HuH-7 (cell line): ENCODE results near the gene CD68.
A peak's percentile ranks its signal among the peaks of the same experiment; 100 is the strongest.
"Not testable (repeated sequence)": the region's sequence is repeated elsewhere in the genome, so short reads cannot be mapped to it uniquely, and the experiment has no call there.

Experiments used
- DNase-seq: peaks from one replicate; pipeline ENCODE4 v3.0.0; 2011; ENCODE audit warnings: low spot score

The CD68 gene

GRCh38 chr17:7613769-7614424 lies 34.5 kb downstream of the CD68 start:
- DNase-seq, result no peak

- peak; percentile 94 for DNase-seq
Observed at GRCh38 chr17:7614425-7615264, 35.2 kb downstream of the CD68 start, which contains the start of gene FXR2. Gene FXR2 (minus strand): TSS chr17:7614897. CDS start chr17:7614532, 365 bp downstream.

GRCh38 chr17:7615265-7615747 lies 35.9 kb downstream of the CD68 start:
- DNase-seq, result no peak

- DNase-seq, result no peak
Observed at GRCh38 chr17:7618608-7619007, 39.2 kb downstream of the CD68 start.

- DNase-seq, result no peak
Observed at GRCh38 chr17:7620835-7621234, 41.4 kb downstream of the CD68 start.

- DNase-seq, result no peak
Observed at GRCh38 chr17:7623661-7624060, 44.2 kb downstream of the CD68 start.

GRCh38 chr17:7625749-7626148 lies 46.3 kb downstream of the CD68 start:
- not testable (repeated sequence) for DNase-seq

- no peak for DNase-seq
Observed at GRCh38 chr17:7626307-7626706, 46.9 kb downstream of the CD68 start.

GRCh38 chr17:7626956-7627249 lies 47.5 kb downstream of the CD68 start:
- DNase-seq, result no peak

GRCh38 chr17:7627250-7628121 lies 48.0 kb downstream of the CD68 start, which contains the start of gene SAT2:
Gene SAT2 (minus strand): TSS chr17:7627821. CDS start chr17:7627635, 186 bp downstream.
- peak; percentile 86 for DNase-seq

- DNase-seq, result no peak
Observed at GRCh38 chr17:7629939-7630571, 50.6 kb downstream of the CD68 start, which contains the start of gene SHBG. Gene SHBG (plus strand): TSS chr17:7630135. CDS start chr17:7630173, 38 bp downstream.
